GM12878 (cell line): ENCODE data around the gene CCDC57.
"Not testable (repeated sequence)": the region's sequence is repeated elsewhere in the genome, so short reads cannot be mapped to it uniquely, and the experiment has no call there.

Experiments used
- ASH2L ChIP-seq: fragments of 300-600, 200-600 bp; sonication (generic); IDR thresholded peaks from 2 replicates; pipeline ENCODE4 v1.6.1; 2017; ENCODE audit warnings: low read depth, mild to moderate bottlenecking, borderline replicate concordance
- ATF3 ChIP-seq: IDR thresholded peaks from 2 replicates; pipeline ENCODE4 v1.6.1; 2011; ENCODE audit warnings: low read depth, mild to moderate bottlenecking, low read length, moderate library complexity, borderline replicate concordance; ENCODE audit errors: extremely low read depth
- BCLAF1 ChIP-seq: fragments of 450-650 bp; IDR thresholded peaks from 2 replicates; pipeline ENCODE4 v1.6.1; 2017; ENCODE audit warnings: antibody characterized with exemption, mild to moderate bottlenecking, moderate library complexity
- CTCF ChIP-seq, 3 experiments: IDR thresholded peaks in 2 of 3; conservative IDR thresholded peaks in 1 of 3; 2 replicates each; pipeline ENCODE4 v1.5.1; 2011; ENCODE audit warnings: low read depth in 3 of 3, low read length in 3 of 3, mild to moderate bottlenecking in 3 of 3, control low read depth in 2 of 3, moderate library complexity in 2 of 3, inconsistent platforms in 1 of 3, mixed read lengths in 1 of 3; ENCODE audit not compliant: control insufficient read depth in 2 of 3, insufficient read depth in 1 of 3; ENCODE audit errors: extremely low read depth in 1 of 3
- EZH2 ChIP-seq: IDR thresholded peaks from 2 replicates; pipeline ENCODE4 v1.6.1; 2012; ENCODE audit warnings: low read depth, mild to moderate bottlenecking, control low read depth, inconsistent platforms, low read length, borderline replicate concordance; ENCODE audit not compliant: control insufficient read depth
- GABPA ChIP-seq: IDR thresholded peaks from 2 replicates; pipeline ENCODE4 v1.6.1; 2014; ENCODE audit warnings: antibody characterized with exemption, low read depth, mild to moderate bottlenecking, inconsistent platforms
- MEF2A ChIP-seq: IDR thresholded peaks from 2 replicates; pipeline ENCODE4 v1.6.1; 2011; ENCODE audit warnings: low read depth, mild to moderate bottlenecking, low read length, moderate library complexity; ENCODE audit not compliant: insufficient read depth
- NFXL1 ChIP-seq: fragments of 450-650 bp; IDR thresholded peaks from 2 replicates; pipeline ENCODE4 v1.6.1; 2017; ENCODE audit warnings: antibody characterized with exemption, mild to moderate bottlenecking, borderline replicate concordance
- PKNOX1 ChIP-seq: fragments of 450-650 bp; IDR thresholded peaks from 2 replicates; pipeline ENCODE4 v1.6.1; 2016; ENCODE audit warnings: mild to moderate bottlenecking
- POLR2A ChIP-seq: IDR thresholded peaks from 2 replicates; pipeline ENCODE4 v1.6.1; 2011; ENCODE audit warnings: low read depth, mild to moderate bottlenecking, low read length
- SRF ChIP-seq, 2 experiments: IDR thresholded peaks; 2 replicates each; pipeline ENCODE4 v1.6.1; 2011; ENCODE audit warnings: low read depth in 2 of 2, low read length in 2 of 2, mild to moderate bottlenecking in 1 of 2, moderate library complexity in 1 of 2
- SUPT20H ChIP-seq: IDR thresholded peaks from 2 replicates; pipeline ENCODE4 v1.6.1; 2011; ENCODE audit warnings: low read depth, mild to moderate bottlenecking, low read length, moderate library complexity, borderline replicate concordance; ENCODE audit not compliant: control insufficient read depth
- TAF1 ChIP-seq: IDR thresholded peaks from 2 replicates; pipeline ENCODE4 v1.6.1; 2011; ENCODE audit warnings: mild to moderate bottlenecking, low read depth, low read length, borderline replicate concordance
- ZNF274 ChIP-seq: IDR thresholded peaks from one replicate; pipeline ENCODE4 v1.8.0; 2011; ENCODE audit not compliant: insufficient read length, insufficient read depth

GRCh38 chr17:82139961-82140360, 72.7 kb downstream of the CCDC57 start:
- not testable (repeated sequence) for TF ChIP-seq POLR2A; EZH2; GABPA; ASH2L; CTCF (IDR thresholded peaks at IDR 0.05 in 2 of 3, conservative IDR thresholded peaks at IDR 0.05 in 1 of 3; ENCODE audit: control insufficient read depth in 2 of 3, extremely low read depth in 1 of 3, insufficient read depth in 1 of 3, low read depth in 3 of 3, low read length in 3 of 3); NFXL1; TAF1; MEF2A; SRF (IDR thresholded peaks at IDR 0.05; ENCODE audit: low read depth in 2 of 2, low read length in 2 of 2); PKNOX1; BCLAF1; ZNF274; SUPT20H; ATF3
